Measurements from ENCODE around the gene C1orf210. TPM values are rescaled to one million over a fixed set of nuclear protein-coding genes. Genes with fewer than 3 reads are reported as not detected.

Gene C1orf210
- total and polyA plus RNA-seq, 2 experiments from 2014 or later, result 32.3 to 47.4 TPM

GRCh38 chr1:43255438-43256210 is 29.8 kb downstream of the C1orf210 start:
- Histone ChIP-seq H3K9me2 (replicated peaks; ENCODE audit: insufficient read depth) (no peaks in the 10 kb centered on the region), H3K27ac (no peak overlapping the region), H2AFZ (no peak overlapping the region), H3K79me2 (no peaks in the 10 kb centered on the region), H3K27me3 (no peaks in the 10 kb centered on the region), H3K4me2 (no peak overlapping the region), H4K20me1 (ENCODE audit: insufficient read depth, poor library complexity, severe bottlenecking) (no peaks in the 10 kb centered on the region), H3K4me1 (ENCODE audit: insufficient read depth) (no peaks in the 10 kb centered on the region), H3K4me3 (no peak overlapping the region), H3K9me3 (ENCODE audit: low read depth) (no peaks in the 10 kb centered on the region), H3K36me3 (replicated peaks; ENCODE audit: insufficient read depth, low read depth) (no peaks in the 10 kb centered on the region)
- WGBS (ENCODE audit: low lambda C conversion rate, missing lambda C conversion rate), result 75% methylated on average over 10 of the region's 10 CpGs
- DNase-seq (ENCODE audit: low spot score), result no peak
- TF ChIP-seq CTCF (IDR thresholded peaks at IDR 0.05; ENCODE audit: poor library complexity) (no peak), EZH2 (IDR thresholded peaks at IDR 0.05; ENCODE audit: borderline replicate concordance) (no peak), EZH2phosphoT487 (IDR thresholded peaks at IDR 0.05; ENCODE audit: low read depth, severe bottlenecking, unreplicated experiment) (no peak)

- H3K9me2 ChIP-seq (replicated peaks; ENCODE audit: insufficient read depth), result no peaks in the 10 kb centered on the region
- TF ChIP-seq EZH2 (IDR thresholded peaks at IDR 0.05; ENCODE audit: borderline replicate concordance) (no peak), EZH2phosphoT487 (IDR thresholded peaks at IDR 0.05; ENCODE audit: low read depth, severe bottlenecking, unreplicated experiment) (no peak), CTCF (IDR thresholded peaks at IDR 0.05; ENCODE audit: poor library complexity) (no peak)
- H3K9me3 ChIP-seq (ENCODE audit: low read depth), result no peaks in the 10 kb centered on the region
- no peaks in the 10 kb centered on the region for H3K27me3 ChIP-seq
- H2AFZ ChIP-seq, result no peak overlapping the region
- no peaks in the 10 kb centered on the region for H4K20me1 ChIP-seq (ENCODE audit: insufficient read depth, poor library complexity, severe bottlenecking)
- no peaks in the 10 kb centered on the region for H3K79me2 ChIP-seq
- no peaks in the 10 kb centered on the region for H3K4me1 ChIP-seq (ENCODE audit: insufficient read depth)
- no peaks in the 10 kb centered on the region for H3K36me3 ChIP-seq (replicated peaks; ENCODE audit: insufficient read depth, low read depth)
- no peak overlapping the region for H3K27ac ChIP-seq
- H3K4me2 ChIP-seq, result no peak overlapping the region
- no peak for DNase-seq (ENCODE audit: low spot score)
- WGBS (ENCODE audit: low lambda C conversion rate, missing lambda C conversion rate), result 93% methylated on average over 8 of the region's 8 CpGs
- H3K4me3 ChIP-seq, result no peak overlapping the region
Observed at GRCh38 chr1:43253876-43254275, 31.5 kb downstream of the C1orf210 start.

GRCh38 chr1:43253173-43253572 is 32.2 kb downstream of the C1orf210 start:
- DNase-seq (ENCODE audit: low spot score), result no peak
- WGBS (ENCODE audit: low lambda C conversion rate, missing lambda C conversion rate), result 96% methylated on average over 4 of the region's 4 CpGs
- H3K79me2 ChIP-seq, result no peaks in the 10 kb centered on the region
- no peak overlapping the region for H2AFZ ChIP-seq
- H4K20me1 ChIP-seq (ENCODE audit: insufficient read depth, poor library complexity, severe bottlenecking), result no peaks in the 10 kb centered on the region
- no peaks in the 10 kb centered on the region for H3K4me1 ChIP-seq (ENCODE audit: insufficient read depth)
- no peak overlapping the region for H3K4me2 ChIP-seq
- H3K27ac ChIP-seq, result no peak overlapping the region
- no peaks in the 10 kb centered on the region for H3K9me2 ChIP-seq (replicated peaks; ENCODE audit: insufficient read depth)
- H3K36me3 ChIP-seq (replicated peaks; ENCODE audit: insufficient read depth, low read depth), result no peaks in the 10 kb centered on the region
- H3K27me3 ChIP-seq, result no peaks in the 10 kb centered on the region
- no peaks in the 10 kb centered on the region for H3K9me3 ChIP-seq (ENCODE audit: low read depth)
- H3K4me3 ChIP-seq, result no peak overlapping the region
- TF ChIP-seq CTCF (IDR thresholded peaks at IDR 0.05; ENCODE audit: poor library complexity) (no peak), EZH2phosphoT487 (IDR thresholded peaks at IDR 0.05; ENCODE audit: low read depth, severe bottlenecking, unreplicated experiment) (no peak), EZH2 (IDR thresholded peaks at IDR 0.05; ENCODE audit: borderline replicate concordance) (no peak)
